GM23338 (cell line): Measurements from ENCODE around the gene IGF2R. TPM values are rescaled to one million over a fixed set of nuclear protein-coding genes. Genes with fewer than 3 reads are reported as not detected.

ENCODE experiments used
- ATAC-seq: fragments of 200-7000 bp; cut with Tn5 transposase; 3 replicates; pipeline ENCODE4 v1.9.1; 2020
- DNase-seq: peaks from one replicate; pipeline ENCODE4 v3.0.0-alpha.2; 2015; ENCODE audit warnings: low spot score
- H2AFZ ChIP-seq: fragments of 200-600 bp; sonication (generic); 2 replicates; pipeline ENCODE4 v1.8.0; 2016; ENCODE audit warnings: antibody characterized with exemption, mild to moderate bottlenecking, moderate library complexity
- H3F3A ChIP-seq: fragments of 200-600 bp; sonication (generic); replicated peaks from 2 replicates; pipeline ENCODE4 v1.8.0; 2017; ENCODE audit warnings: antibody characterized with exemption, mixed run types, low read depth
- H3K27ac ChIP-seq: fragments of 200-600 bp; sonication (generic); 2 replicates; pipeline ENCODE4 v1.6.1; 2016; ENCODE audit warnings: low read depth
- H3K27me3 ChIP-seq: fragments of 200-600 bp; sonication (generic); 2 replicates; pipeline ENCODE4 v1.8.0; 2016; ENCODE audit warnings: mild to moderate bottlenecking, mixed run types, moderate library complexity; ENCODE audit not compliant: insufficient read depth
- H3K36me3 ChIP-seq: fragments of 200-600 bp; sonication (generic); 2 replicates; pipeline ENCODE4 v1.8.0; 2016; ENCODE audit warnings: mild to moderate bottlenecking; ENCODE audit not compliant: insufficient read depth
- H3K4me1 ChIP-seq: fragments of 200-600 bp; sonication (generic); 2 replicates; pipeline ENCODE4 v1.8.0; 2016; ENCODE audit warnings: mild to moderate bottlenecking, moderate library complexity; ENCODE audit not compliant: insufficient read depth
- H3K4me2 ChIP-seq: fragments of 200-600 bp; sonication (generic); 2 replicates; pipeline ENCODE4 v1.7.1; 2017; ENCODE audit warnings: mixed run types
- H3K4me3 ChIP-seq: fragments of 200-600 bp; sonication (generic); 2 replicates; pipeline ENCODE4 v1.6.1; 2016; ENCODE audit warnings: mixed run types
- H3K79me2 ChIP-seq: fragments of 200-600 bp; sonication (generic); replicated peaks from 2 replicates; pipeline ENCODE4 v1.8.0; 2017; ENCODE audit warnings: mild to moderate bottlenecking; ENCODE audit not compliant: insufficient read depth
- H3K9me2 ChIP-seq: fragments of 200-600 bp; sonication (generic); 2 replicates; pipeline ENCODE4 v1.8.0; 2017; ENCODE audit not compliant: insufficient read depth
- H4K20me1 ChIP-seq: fragments of 200-600 bp; sonication (generic); replicated peaks from 2 replicates; pipeline ENCODE4 v1.8.0; 2017; ENCODE audit warnings: mild to moderate bottlenecking; ENCODE audit not compliant: insufficient read depth
- H3K27ac Mint-ChIP-seq: 2 replicates; pipeline ENCODE4 v1.8.0; 2020; ENCODE audit warnings: inconsistent platforms, mild to moderate bottlenecking, moderate library complexity, mixed read lengths
- H3K27me3 Mint-ChIP-seq: 3 replicates; pipeline ENCODE4 v1.8.0; 2022; ENCODE audit warnings: low read depth, mild to moderate bottlenecking, moderate library complexity, mixed read lengths, inconsistent platforms; ENCODE audit not compliant: insufficient read depth, poor library complexity
- H3K36me3 Mint-ChIP-seq: 3 replicates; pipeline ENCODE4 v1.8.0; 2021; ENCODE audit warnings: low read depth, mild to moderate bottlenecking, inconsistent platforms, moderate library complexity, mixed read lengths
- H3K4me1 Mint-ChIP-seq: 3 replicates; pipeline ENCODE4 v1.8.0; 2020; ENCODE audit warnings: mild to moderate bottlenecking, inconsistent platforms, mixed read lengths
- H3K4me3 Mint-ChIP-seq: 3 replicates; pipeline ENCODE4 v1.8.0; 2021; ENCODE audit warnings: moderate library complexity, mild to moderate bottlenecking, inconsistent platforms, mixed read lengths
- H3K9me3 Mint-ChIP-seq: 3 replicates; pipeline ENCODE4 v1.8.0; 2020; ENCODE audit warnings: moderate library complexity, mild to moderate bottlenecking, inconsistent platforms, mixed read lengths
- CREB1 ChIP-seq: fragments of 250-450 bp; sonication (Bioruptor Pico); IDR thresholded peaks from 2 replicates; pipeline ENCODE4 v1.5.0; 2020; ENCODE audit warnings: low read depth, mild to moderate bottlenecking, moderate library complexity
- ETS1 ChIP-seq: IDR thresholded peaks from 2 replicates; pipeline ENCODE4 v1.6.1; 2016; ENCODE audit warnings: antibody characterized with exemption
- EZH2 ChIP-seq: fragments of 200-600 bp; sonication (generic); IDR thresholded peaks from one replicate; pipeline ENCODE4 v1.8.0; 2017; ENCODE audit warnings: antibody characterized with exemption, mild to moderate bottlenecking, low read depth; ENCODE audit not compliant: unreplicated experiment
- EZH2phosphoT487 ChIP-seq: fragments of 200-600 bp; sonication (generic); IDR thresholded peaks from one replicate; pipeline ENCODE4 v1.8.1; 2018; ENCODE audit warnings: antibody characterized with exemption; ENCODE audit not compliant: unreplicated experiment
- JUNB ChIP-seq: IDR thresholded peaks from one replicate; pipeline ENCODE4 v1.6.1; 2016; ENCODE audit warnings: antibody characterized with exemption; ENCODE audit not compliant: unreplicated experiment
- NANOG ChIP-seq: IDR thresholded peaks from 2 replicates; pipeline ENCODE4 v1.6.1; 2016; ENCODE audit warnings: antibody characterized with exemption, borderline replicate concordance
- POLR2AphosphoS5 ChIP-seq: IDR thresholded peaks from 2 replicates; pipeline ENCODE4 v1.6.1; 2016; ENCODE audit warnings: antibody characterized with exemption, low read depth
- STAT1 ChIP-seq: IDR thresholded peaks from one replicate; pipeline ENCODE4 v1.6.1; 2016; ENCODE audit warnings: antibody characterized with exemption; ENCODE audit not compliant: unreplicated experiment
- ZNF114 ChIP-seq: fragments of 250-450 bp; sonication (Bioruptor Pico); IDR thresholded peaks from 2 replicates; pipeline ENCODE4 v1.5.0; 2020; ENCODE audit warnings: mild to moderate bottlenecking, moderate library complexity
- ZNF331 ChIP-seq: fragments of 250-450 bp; sonication (Bioruptor Pico); IDR thresholded peaks from 2 replicates; pipeline ENCODE4 v1.5.0; 2020; ENCODE audit warnings: low read depth, mild to moderate bottlenecking, moderate library complexity
- ZNF462 ChIP-seq: fragments of 250-450 bp; sonication (Bioruptor Pico); IDR thresholded peaks from 2 replicates; pipeline ENCODE4 v1.5.0; 2020; ENCODE audit warnings: mild to moderate bottlenecking, moderate library complexity
- polyA plus RNA-seq: library from polyadenylated mRNA; unstranded; fragments of >200 nt; fragmentation: Nextera tagmentation; extraction: Ambion mirVana; gene quantifications from 2 replicates; pipeline ENCODE4 v1.2.1, GENCODE V29; 2016
- total RNA-seq: library from RNA; depleted of rRNA; stranded (reverse); fragments of >200 nt; shearing (Covaris generic); gene quantifications from 2 replicates; pipeline ENCODE4 v1.2.3, GENCODE V29; 2014
- TF ChIP-seq, protein P1 (sequence below): IDR thresholded peaks from one replicate; pipeline ENCODE4 v1.6.1; 2018; ENCODE audit warnings: antibody characterized with exemption; ENCODE audit not compliant: unreplicated experiment
- TF ChIP-seq, protein P2 (sequence below), 2 experiments: fragments of 200-600 bp in 1 of 2; sonication (generic) in 1 of 2; conservative IDR thresholded peaks; 2 replicates each; pipeline versions ENCODE4 v1.5.1 to v1.6.1; 2016 to 2017; ENCODE audit warnings: antibody characterized with exemption in 2 of 2, low read depth in 2 of 2, mild to moderate bottlenecking in 2 of 2, moderate library complexity in 1 of 2

IGF2R gene
- total and polyA plus RNA-seq, 2 experiments from 2014 or later, result 12.5 to 76.4 TPM

DNA sequence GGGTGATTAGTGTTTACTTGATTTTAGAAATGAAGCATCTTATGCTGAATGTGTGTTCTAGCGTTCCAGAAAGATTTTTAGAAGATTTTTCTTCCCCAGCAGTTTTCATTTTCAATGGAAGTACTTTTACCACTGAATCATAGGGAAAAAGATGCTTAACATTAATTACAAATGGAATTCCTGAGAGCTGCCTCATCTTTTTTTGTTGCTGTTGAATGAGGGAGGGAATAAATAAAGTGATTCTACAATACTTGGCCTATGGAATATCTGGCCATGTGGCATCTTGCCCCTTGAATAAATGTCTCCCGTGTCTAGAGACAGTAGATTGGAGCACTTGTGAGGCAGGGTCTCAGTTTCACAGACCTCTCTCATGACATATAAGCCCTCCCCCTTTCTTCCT lies 108.6 kb downstream of the IGF2R start:
- H3K36me3 Mint-ChIP-seq, result peaks cover 89% of the 10 kb centered on the region
- DNase-seq (no peak), ATAC-seq (no peak)
- H3K27ac Mint-ChIP-seq, result no peak overlapping the region
- no peak overlapping the region for H3K4me3 ChIP-seq
- peaks cover 11% of the 10 kb centered on the region for H3K9me3 Mint-ChIP-seq
- H3K36me3 ChIP-seq, result peaks cover 32% of the 10 kb centered on the region
- H4K20me1 ChIP-seq, result no peaks in the 10 kb centered on the region; the same call in none of the 2 replicates
- H3K4me2 ChIP-seq, result no peak overlapping the region
- TF ChIP-seq ETS1 (no peak), JUNB (no peak), STAT1 (no peak), ZNF462 (CRISPR knock-in tag) (no peak), NANOG (no peak), ZNF114 (CRISPR knock-in tag) (no peak), EZH2phosphoT487 (no peak), ZNF331 (CRISPR knock-in tag) (no peak), CREB1 (CRISPR knock-in tag) (no peak), EZH2 (no peak), POLR2AphosphoS5 (no peak)
- TF ChIP-seq, protein P1, sequence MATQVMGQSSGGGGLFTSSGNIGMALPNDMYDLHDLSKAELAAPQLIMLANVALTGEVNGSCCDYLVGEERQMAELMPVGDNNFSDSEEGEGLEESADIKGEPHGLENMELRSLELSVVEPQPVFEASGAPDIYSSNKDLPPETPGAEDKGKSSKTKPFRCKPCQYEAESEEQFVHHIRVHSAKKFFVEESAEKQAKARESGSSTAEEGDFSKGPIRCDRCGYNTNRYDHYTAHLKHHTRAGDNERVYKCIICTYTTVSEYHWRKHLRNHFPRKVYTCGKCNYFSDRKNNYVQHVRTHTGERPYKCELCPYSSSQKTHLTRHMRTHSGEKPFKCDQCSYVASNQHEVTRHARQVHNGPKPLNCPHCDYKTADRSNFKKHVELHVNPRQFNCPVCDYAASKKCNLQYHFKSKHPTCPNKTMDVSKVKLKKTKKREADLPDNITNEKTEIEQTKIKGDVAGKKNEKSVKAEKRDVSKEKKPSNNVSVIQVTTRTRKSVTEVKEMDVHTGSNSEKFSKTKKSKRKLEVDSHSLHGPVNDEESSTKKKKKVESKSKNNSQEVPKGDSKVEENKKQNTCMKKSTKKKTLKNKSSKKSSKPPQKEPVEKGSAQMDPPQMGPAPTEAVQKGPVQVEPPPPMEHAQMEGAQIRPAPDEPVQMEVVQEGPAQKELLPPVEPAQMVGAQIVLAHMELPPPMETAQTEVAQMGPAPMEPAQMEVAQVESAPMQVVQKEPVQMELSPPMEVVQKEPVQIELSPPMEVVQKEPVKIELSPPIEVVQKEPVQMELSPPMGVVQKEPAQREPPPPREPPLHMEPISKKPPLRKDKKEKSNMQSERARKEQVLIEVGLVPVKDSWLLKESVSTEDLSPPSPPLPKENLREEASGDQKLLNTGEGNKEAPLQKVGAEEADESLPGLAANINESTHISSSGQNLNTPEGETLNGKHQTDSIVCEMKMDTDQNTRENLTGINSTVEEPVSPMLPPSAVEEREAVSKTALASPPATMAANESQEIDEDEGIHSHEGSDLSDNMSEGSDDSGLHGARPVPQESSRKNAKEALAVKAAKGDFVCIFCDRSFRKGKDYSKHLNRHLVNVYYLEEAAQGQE, result no peak
- TF ChIP-seq, protein P2, sequence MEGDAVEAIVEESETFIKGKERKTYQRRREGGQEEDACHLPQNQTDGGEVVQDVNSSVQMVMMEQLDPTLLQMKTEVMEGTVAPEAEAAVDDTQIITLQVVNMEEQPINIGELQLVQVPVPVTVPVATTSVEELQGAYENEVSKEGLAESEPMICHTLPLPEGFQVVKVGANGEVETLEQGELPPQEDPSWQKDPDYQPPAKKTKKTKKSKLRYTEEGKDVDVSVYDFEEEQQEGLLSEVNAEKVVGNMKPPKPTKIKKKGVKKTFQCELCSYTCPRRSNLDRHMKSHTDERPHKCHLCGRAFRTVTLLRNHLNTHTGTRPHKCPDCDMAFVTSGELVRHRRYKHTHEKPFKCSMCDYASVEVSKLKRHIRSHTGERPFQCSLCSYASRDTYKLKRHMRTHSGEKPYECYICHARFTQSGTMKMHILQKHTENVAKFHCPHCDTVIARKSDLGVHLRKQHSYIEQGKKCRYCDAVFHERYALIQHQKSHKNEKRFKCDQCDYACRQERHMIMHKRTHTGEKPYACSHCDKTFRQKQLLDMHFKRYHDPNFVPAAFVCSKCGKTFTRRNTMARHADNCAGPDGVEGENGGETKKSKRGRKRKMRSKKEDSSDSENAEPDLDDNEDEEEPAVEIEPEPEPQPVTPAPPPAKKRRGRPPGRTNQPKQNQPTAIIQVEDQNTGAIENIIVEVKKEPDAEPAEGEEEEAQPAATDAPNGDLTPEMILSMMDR (conservative IDR thresholded peaks at IDR 0.05; ENCODE audit: low read depth in 2 of 2), result no peak
- H3K4me1 ChIP-seq, result no peaks in the 10 kb centered on the region
- H3F3A ChIP-seq, result no peaks in the 10 kb centered on the region
- H3K79me2 ChIP-seq, result no peaks in the 10 kb centered on the region
- H3K4me3 Mint-ChIP-seq, result no peak overlapping the region
- no peaks in the 10 kb centered on the region for H3K9me2 ChIP-seq
- H2AFZ ChIP-seq, result no peak overlapping the region
- H3K27me3 ChIP-seq, result no peaks in the 10 kb centered on the region
- H3K27me3 Mint-ChIP-seq, result peaks cover 16% of the 10 kb centered on the region
- peaks cover 3% of the 10 kb centered on the region; the same call in 2 of the 3 replicates for H3K4me1 Mint-ChIP-seq
- H3K27ac ChIP-seq, result no peak overlapping the region
